Activated naive CD4-positive, alpha-beta T cell treated with anti-CD3 and anti-CD28 coated beads, Interleukin-2, amount 50 U/mL, for 24 hours (primary cell): ENCODE measurements around the gene TPST1.
"Not testable (repeated sequence)": the region's sequence is repeated elsewhere in the genome, so short reads cannot be mapped to it uniquely, and the experiment has no call there.

ENCODE experiments used
- H3K27ac Mint-ChIP-seq: one replicate; pipeline ENCODE4 v1.8.0; 2021; ENCODE audit warnings: mild to moderate bottlenecking, mixed read lengths
- H3K27me3 Mint-ChIP-seq: one replicate; pipeline ENCODE4 v1.8.0; 2021; ENCODE audit warnings: mixed read lengths
- H3K36me3 Mint-ChIP-seq: one replicate; pipeline ENCODE4 v1.8.0; 2021; ENCODE audit warnings: mixed read lengths
- H3K4me1 Mint-ChIP-seq: one replicate; pipeline ENCODE4 v1.8.0; 2021; ENCODE audit warnings: mixed read lengths
- H3K4me3 Mint-ChIP-seq: one replicate; pipeline ENCODE4 v1.8.0; 2021; ENCODE audit warnings: mild to moderate bottlenecking, mixed read lengths
- H3K9me3 Mint-ChIP-seq: one replicate; pipeline ENCODE4 v1.8.0; 2021; ENCODE audit warnings: mixed read lengths

TPST1 gene

GRCh38 chr7:66319407-66319979 lies 114.4 kb downstream of the TPST1 start:
- H3K4me3 Mint-ChIP-seq: no peak overlapping the region
- peaks cover 9% of the 10 kb centered on the region for H3K9me3 Mint-ChIP-seq
- no peaks in the 10 kb centered on the region for H3K27me3 Mint-ChIP-seq
- H3K36me3 Mint-ChIP-seq: peaks cover 5% of the 10 kb centered on the region
- H3K27ac Mint-ChIP-seq: no peak overlapping the region
- H3K4me1 Mint-ChIP-seq: no peaks in the 10 kb centered on the region

DNA sequence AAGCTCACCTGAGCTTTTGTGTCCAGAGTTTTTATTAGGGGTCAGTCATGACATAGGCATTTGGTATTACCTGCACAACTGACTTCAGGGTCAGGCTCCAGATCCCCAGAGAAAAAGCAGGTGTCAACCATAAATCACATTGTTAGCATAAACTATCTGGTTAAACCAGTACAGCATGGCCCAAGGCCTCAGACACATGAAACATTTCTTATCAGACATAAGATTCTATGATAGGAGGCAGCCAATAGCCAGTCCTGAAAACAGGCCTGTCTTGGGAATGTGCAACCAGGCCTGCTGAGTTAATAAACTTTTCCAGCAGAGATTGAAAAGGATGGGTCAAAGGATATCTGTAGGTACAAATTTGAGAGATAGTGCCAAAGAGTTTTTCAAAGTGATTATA lies 116.1 kb downstream of the TPST1 start:
- no peak overlapping the region for H3K4me3 Mint-ChIP-seq
- peaks cover 5% of the 10 kb centered on the region for H3K36me3 Mint-ChIP-seq
- no peaks in the 10 kb centered on the region for H3K27me3 Mint-ChIP-seq
- no peaks in the 10 kb centered on the region for H3K4me1 Mint-ChIP-seq
- no peak overlapping the region for H3K27ac Mint-ChIP-seq
- H3K9me3 Mint-ChIP-seq: peaks cover 9% of the 10 kb centered on the region

DNA sequence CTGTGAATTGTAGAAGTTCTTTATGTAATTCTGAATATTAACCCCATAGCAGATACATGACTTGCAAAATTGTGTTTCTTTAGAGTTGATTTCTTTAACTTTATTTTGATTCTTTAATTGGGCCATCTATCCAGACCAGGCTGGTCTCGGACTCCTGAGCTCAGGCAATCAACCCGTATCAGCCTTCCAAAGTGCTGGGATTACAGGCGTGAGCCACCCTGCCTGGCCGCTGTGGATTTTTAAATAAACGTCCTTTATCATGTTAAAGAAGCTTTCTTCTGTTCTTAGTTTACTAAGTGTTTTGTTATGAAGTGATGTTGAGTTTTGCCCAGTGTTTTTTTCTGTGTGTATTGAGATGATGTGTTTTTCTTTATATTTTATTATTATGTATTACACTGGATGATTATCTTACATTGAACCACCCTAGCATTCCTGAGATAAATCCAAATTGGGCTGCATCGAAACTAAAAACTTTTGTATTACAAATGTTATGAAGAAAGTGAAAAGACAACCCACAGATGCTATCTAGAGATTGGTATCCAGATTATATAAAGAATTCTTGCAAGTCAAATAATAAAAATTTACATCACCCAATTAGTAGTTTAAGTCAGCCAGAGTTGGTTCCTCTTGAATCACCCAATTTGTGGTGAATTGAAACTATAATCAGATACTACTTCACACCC lies 118.1 kb downstream of the TPST1 start:
- H3K27me3 Mint-ChIP-seq: no peaks in the 10 kb centered on the region
- H3K4me3 Mint-ChIP-seq: no peak overlapping the region
- H3K4me1 Mint-ChIP-seq: no peaks in the 10 kb centered on the region
- H3K9me3 Mint-ChIP-seq: peaks cover 9% of the 10 kb centered on the region
- H3K27ac Mint-ChIP-seq: no peak overlapping the region
- H3K36me3 Mint-ChIP-seq: peaks cover 5% of the 10 kb centered on the region

DNA sequence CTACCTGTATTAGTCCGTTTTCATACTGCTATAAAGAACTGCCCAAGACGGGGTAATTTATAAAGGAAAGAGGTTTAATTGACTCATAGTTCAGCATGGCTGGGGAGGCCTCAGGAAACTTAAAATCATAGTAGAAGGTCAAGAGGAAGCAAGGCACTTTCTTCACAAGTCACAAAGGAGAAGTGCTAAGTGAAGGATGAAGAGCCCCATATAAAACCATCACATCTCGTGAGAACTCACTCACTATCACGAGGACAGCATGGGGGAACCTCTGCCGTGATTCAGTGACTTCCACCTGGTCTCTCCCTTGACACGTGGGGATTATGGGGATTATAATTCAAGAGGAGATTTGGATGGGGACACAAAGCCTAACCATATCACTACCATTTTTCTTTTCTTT lies 119.9 kb downstream of the TPST1 start:
- not testable (repeated sequence) for H3K4me1 Mint-ChIP-seq, H3K36me3 Mint-ChIP-seq, H3K9me3 Mint-ChIP-seq, H3K27me3 Mint-ChIP-seq, H3K4me3 Mint-ChIP-seq, H3K27ac Mint-ChIP-seq

GRCh38 chr7:66326501-66327215 lies 121.5 kb downstream of the TPST1 start:
- Mint-ChIP-seq H3K27me3 (no peaks in the 10 kb centered on the region), H3K36me3 (peaks cover 5% of the 10 kb centered on the region), H3K27ac (no peak overlapping the region), H3K4me3 (no peak overlapping the region), H3K4me1 (no peaks in the 10 kb centered on the region), H3K9me3 (peaks cover 8% of the 10 kb centered on the region)

DNA sequence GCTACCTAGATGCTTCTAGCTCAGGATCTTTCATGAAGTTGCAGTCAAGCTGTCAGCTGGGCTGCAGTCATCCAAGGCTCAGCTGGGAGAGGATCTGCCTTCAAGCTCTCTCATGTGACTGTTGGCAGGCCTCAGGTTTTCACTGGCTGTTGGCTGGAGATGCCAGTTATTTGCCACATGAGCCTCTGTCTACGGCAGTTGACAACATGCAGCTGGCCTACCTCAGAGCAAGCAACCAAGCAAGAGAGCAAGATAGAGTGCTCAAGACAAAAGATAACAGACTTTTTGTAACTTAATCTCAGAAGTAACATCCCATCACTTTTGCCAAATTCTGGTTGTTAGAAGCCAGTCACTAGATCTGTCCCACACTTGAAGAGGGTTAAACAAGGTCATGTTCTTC lies 125.8 kb downstream of the TPST1 start:
- Mint-ChIP-seq H3K27ac (no peak overlapping the region), H3K9me3 (peaks cover 5% of the 10 kb centered on the region), H3K4me3 (no peak overlapping the region), H3K27me3 (no peaks in the 10 kb centered on the region), H3K36me3 (peaks cover 7% of the 10 kb centered on the region), H3K4me1 (no peaks in the 10 kb centered on the region)

DNA sequence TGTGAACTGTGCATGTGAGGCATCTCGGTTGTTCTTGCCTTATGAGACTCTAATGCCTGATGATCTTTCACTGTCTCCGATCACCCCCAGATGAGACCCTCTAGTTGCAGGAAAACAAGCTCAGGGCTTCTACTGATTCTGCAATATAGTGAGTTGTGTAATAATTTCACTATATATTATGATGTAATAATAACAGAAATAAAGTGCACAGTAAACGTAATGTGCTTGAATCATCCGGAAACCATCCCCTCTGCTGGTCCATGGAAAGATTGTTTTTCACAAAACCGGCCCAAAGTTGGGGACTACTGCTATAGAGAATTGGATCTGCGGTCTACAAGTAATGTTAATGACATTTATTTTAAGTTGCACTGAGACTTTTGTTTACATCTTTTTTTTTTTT lies 126.7 kb downstream of the TPST1 start:
- H3K4me1 Mint-ChIP-seq: no peaks in the 10 kb centered on the region
- H3K27ac Mint-ChIP-seq: no peak overlapping the region
- peaks cover 13% of the 10 kb centered on the region for H3K9me3 Mint-ChIP-seq
- H3K36me3 Mint-ChIP-seq: peaks cover 11% of the 10 kb centered on the region
- no peak overlapping the region for H3K4me3 Mint-ChIP-seq
- H3K27me3 Mint-ChIP-seq: no peaks in the 10 kb centered on the region

- Mint-ChIP-seq H3K9me3 (peaks cover 22% of the 10 kb centered on the region), H3K27me3 (no peaks in the 10 kb centered on the region), H3K27ac (no peak overlapping the region), H3K4me1 (no peaks in the 10 kb centered on the region), H3K36me3 (peaks cover 17% of the 10 kb centered on the region), H3K4me3 (no peak overlapping the region)
Observed at GRCh38 chr7:66333443-66333842, 128.3 kb downstream of the TPST1 start.

- Mint-ChIP-seq H3K36me3 (peaks cover 22% of the 10 kb centered on the region), H3K9me3 (peaks cover 27% of the 10 kb centered on the region), H3K27me3 (no peaks in the 10 kb centered on the region), H3K4me1 (no peaks in the 10 kb centered on the region), H3K27ac (no peak overlapping the region), H3K4me3 (no peak overlapping the region)
Observed at GRCh38 chr7:66335318-66335717, 130.2 kb downstream of the TPST1 start.

DNA sequence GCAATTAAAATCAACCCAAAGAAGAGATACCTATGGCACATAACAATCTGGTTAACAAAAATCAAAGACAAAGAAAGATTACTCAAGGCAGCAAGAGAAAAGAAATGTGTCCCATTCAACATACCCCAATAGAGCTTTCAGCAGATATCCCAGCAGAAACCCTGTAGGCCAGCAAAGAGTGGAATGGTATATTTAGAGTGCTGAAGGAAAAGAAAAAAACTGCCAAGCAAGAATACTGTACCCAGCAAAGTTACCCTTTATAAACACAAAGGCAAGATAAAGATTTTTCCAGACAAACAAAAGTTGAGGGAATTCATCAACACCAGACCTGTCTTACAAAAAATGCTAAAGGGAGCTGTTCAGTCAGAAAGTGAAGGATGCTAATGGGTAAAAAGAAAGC lies 131.6 kb downstream of the TPST1 start:
- Mint-ChIP-seq H3K27me3 (no peaks in the 10 kb centered on the region), H3K9me3 (peaks cover 27% of the 10 kb centered on the region), H3K4me3 (no peak overlapping the region), H3K36me3 (peaks cover 22% of the 10 kb centered on the region), H3K4me1 (no peaks in the 10 kb centered on the region), H3K27ac (no peak overlapping the region)

DNA sequence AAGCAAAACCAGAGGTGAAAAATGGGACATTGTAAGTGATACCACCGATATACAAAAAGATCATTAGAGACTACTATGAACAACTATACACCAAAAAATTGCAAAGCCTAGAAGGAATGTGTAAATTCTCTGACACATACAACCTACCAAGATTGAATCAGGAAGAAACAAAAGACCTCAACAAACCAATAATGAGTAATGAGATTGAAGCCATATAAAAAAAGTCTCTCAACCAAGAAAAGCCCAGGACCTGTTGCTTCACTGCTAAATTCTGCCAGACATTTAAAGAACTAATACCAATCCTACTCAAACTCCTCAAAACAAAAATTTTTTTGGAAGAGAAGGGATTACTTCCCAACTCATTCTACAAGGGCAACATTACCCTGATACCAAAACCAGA lies 134.0 kb downstream of the TPST1 start:
- no peak overlapping the region for H3K4me3 Mint-ChIP-seq
- H3K27ac Mint-ChIP-seq: no peak overlapping the region
- peaks cover 28% of the 10 kb centered on the region for H3K9me3 Mint-ChIP-seq
- no peaks in the 10 kb centered on the region for H3K4me1 Mint-ChIP-seq
- H3K27me3 Mint-ChIP-seq: no peaks in the 10 kb centered on the region
- peaks cover 22% of the 10 kb centered on the region for H3K36me3 Mint-ChIP-seq

DNA sequence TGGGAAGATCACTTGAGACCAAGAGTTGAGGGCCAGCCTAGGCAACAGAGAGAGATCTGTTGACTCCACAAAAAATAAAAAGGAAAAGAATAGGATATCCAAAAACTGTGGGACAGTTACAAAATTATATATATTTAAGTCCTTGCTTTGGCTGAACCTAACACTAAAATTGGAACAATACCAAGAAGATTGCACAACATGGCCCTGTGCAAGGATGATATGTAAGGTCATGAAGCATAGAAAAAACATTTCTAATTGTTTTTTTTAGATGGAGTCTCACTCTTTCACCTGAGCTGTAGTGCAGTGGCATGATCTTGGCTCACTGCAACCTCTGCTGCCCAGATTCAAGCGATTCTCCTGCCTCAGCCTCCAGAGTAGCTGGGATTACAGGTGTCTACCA lies 139.0 kb downstream of the TPST1 start:
- no peak overlapping the region for H3K27ac Mint-ChIP-seq
- H3K9me3 Mint-ChIP-seq: peaks cover 15% of the 10 kb centered on the region
- H3K27me3 Mint-ChIP-seq: peaks cover 4% of the 10 kb centered on the region

DNA sequence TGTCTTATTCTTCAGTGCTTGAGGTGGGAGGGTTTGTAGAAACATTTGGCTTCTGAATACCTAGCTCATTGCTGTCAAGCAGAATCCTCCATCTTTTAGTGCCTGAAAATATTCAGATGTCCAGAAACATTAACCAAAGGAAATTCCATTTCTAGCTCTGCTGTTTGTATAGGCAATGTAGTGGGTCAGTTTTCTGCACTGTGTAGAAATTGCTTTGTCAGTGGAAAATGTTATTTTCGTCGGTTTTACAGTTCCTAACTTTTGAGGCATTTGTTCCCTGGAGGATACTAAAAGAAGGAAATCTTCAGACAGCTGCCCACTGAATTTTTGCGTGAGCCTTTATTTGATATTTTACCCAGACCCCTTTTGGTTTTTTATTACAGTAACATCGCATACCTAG lies 143.4 kb downstream of the TPST1 start:
- Mint-ChIP-seq H3K27me3 (peaks cover 4% of the 10 kb centered on the region), H3K9me3 (peaks cover 11% of the 10 kb centered on the region), H3K4me1 (peaks cover 4% of the 10 kb centered on the region), H3K27ac (no peak overlapping the region), H3K4me3 (no peak overlapping the region), H3K36me3 (peaks cover 6% of the 10 kb centered on the region)

More for the DNA sequence above, 139.0 kb downstream of the TPST1 start:
- H3K36me3 Mint-ChIP-seq: peaks cover 8% of the 10 kb centered on the region
- H3K4me1 Mint-ChIP-seq: peaks cover 4% of the 10 kb centered on the region
- H3K4me3 Mint-ChIP-seq: no peak overlapping the region

GRCh38 chr7:66348959-66349358 lies 143.8 kb downstream of the TPST1 start:
- Mint-ChIP-seq H3K36me3 (peaks cover 3% of the 10 kb centered on the region), H3K4me3 (no peak overlapping the region), H3K27me3 (peaks cover 4% of the 10 kb centered on the region), H3K27ac (no peak overlapping the region), H3K9me3 (peaks cover 6% of the 10 kb centered on the region), H3K4me1 (peaks cover 4% of the 10 kb centered on the region)

DNA sequence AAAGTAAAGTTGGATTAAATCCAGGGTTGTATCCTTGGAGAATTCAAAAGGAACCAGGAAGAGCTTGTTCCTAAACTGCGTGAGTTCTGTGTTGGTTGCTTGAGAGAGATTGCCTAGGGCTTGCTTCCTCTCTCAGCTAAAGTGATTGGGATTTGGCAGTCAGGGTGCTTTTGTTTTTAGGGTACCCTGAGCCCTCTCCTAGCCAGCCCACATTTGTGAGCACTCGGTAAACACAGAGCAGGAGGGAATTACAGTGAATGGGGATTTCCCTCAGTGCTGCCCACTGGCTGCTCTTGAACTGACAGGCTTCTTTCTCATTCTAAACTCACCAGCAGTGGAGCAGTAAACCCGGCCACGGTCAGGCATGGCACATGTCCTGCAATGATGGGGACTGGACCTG lies 146.9 kb downstream of the TPST1 start:
- no peaks in the 10 kb centered on the region for H3K27me3 Mint-ChIP-seq
- peaks cover 4% of the 10 kb centered on the region for H3K4me1 Mint-ChIP-seq
- no peak overlapping the region for H3K4me3 Mint-ChIP-seq
- no peak overlapping the region for H3K27ac Mint-ChIP-seq
- H3K36me3 Mint-ChIP-seq: no peaks in the 10 kb centered on the region
- no peaks in the 10 kb centered on the region for H3K9me3 Mint-ChIP-seq

DNA sequence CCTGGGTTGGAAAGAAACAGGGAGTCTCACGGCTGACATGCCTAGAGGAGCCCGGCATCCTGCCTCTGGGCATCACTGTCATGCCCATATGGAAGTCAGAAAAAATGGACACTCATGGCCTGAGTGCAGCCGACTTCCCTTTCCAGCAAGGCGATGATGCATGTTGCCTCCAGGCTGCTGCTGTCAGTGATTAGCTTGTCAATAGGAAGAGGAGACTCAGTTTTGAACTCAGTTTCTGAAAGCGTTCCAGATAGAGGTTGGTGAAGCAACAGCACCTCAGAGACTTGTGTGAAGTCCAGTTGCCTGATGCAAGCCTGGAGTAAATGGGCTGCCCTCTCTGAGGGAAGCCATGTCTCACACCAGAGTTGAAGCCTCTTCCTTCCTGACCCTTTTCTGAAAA lies 148.4 kb downstream of the TPST1 start:
- Mint-ChIP-seq H3K27me3 (no peaks in the 10 kb centered on the region), H3K9me3 (no peaks in the 10 kb centered on the region), H3K4me3 (no peak overlapping the region), H3K36me3 (no peaks in the 10 kb centered on the region), H3K4me1 (peaks cover 4% of the 10 kb centered on the region), H3K27ac (no peak overlapping the region)
